ENCODE measurements around the gene MAPK10. TPM values are rescaled to one million over a fixed set of nuclear protein-coding genes. Genes with fewer than 3 reads are reported as not detected.

Gene MAPK10
- total and polyA plus RNA-seq, 2 donors (not counting 3 experiments of a cell fraction or from before 2014, with no cell fraction given), result 0.17 TPM; not detected in 1

DNA sequence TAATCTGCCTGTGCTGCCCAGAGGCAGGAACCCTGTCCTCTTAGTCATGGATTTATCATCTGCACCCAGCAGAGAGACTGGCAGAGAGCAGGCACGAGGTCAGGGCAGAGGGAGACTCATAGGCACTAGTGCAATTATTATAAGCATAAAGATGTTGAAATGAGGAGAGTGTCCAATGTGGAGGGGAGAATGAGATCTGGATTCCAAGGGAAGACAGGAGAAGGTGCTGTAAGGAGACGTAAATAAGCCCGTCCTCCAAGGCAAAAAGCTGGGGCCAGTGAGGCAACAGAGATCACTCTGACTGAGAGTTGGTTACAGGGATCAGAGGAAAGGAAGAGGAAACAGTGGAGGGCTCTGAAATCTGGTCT, 406.2 kb downstream of the MAPK10 start:
- Histone ChIP-seq H3K9me3 (replicated peaks; ENCODE audit: control insufficient read depth, insufficient read depth, low read length) (no peaks in the 10 kb centered on the region), H3K27me3 (ENCODE audit: control insufficient read depth in 2 of 2, insufficient read depth in 2 of 2, low read length in 2 of 2) (no peaks in the 10 kb centered on the region), H2AFZ (ENCODE audit: low read depth, low read length) (no peak overlapping the region), H4K20me1 (replicated peaks; ENCODE audit: control insufficient read depth, extremely low read depth, insufficient read depth, low read length) (peaks cover 2% of the 10 kb centered on the region), H3K4me1 (ENCODE audit: control insufficient read depth, extremely low read depth, insufficient read depth, low read length) (peaks cover 26% of the 10 kb centered on the region), H3K79me2 (ENCODE audit: control insufficient read depth, insufficient read depth, low read length) (peaks cover 88% of the 10 kb centered on the region), H3K4me2 (ENCODE audit: insufficient read depth, low read length) (no peak overlapping the region), H3K4me3 (replicated peaks in 1 of 3; ENCODE audit: insufficient read depth in 1 of 3, low read depth in 1 of 3, low read length in 3 of 3) (no peak overlapping the region), H3K9ac (replicated peaks; ENCODE audit: extremely low read depth, insufficient read depth, low read length) (no peak overlapping the region), H3K27ac (ENCODE audit: insufficient read depth, low read depth, low read length) (peak overlapping the region; percentile 64), H3K9me1 (replicated peaks; ENCODE audit: control insufficient read depth, extremely low read depth, insufficient read depth, low read length) (no peaks in the 10 kb centered on the region), H3K36me3 (ENCODE audit: control insufficient read depth in 2 of 2, extremely low read depth in 1 of 2, insufficient read depth in 2 of 2, low read length in 2 of 2) (peaks cover 2 to 3% of the 10 kb centered on the region in 2 experiments)
- TF ChIP-seq EZH2 (IDR thresholded peaks at IDR 0.05; ENCODE audit: borderline replicate concordance, low read depth, low read length, severe bottlenecking), result no peak
- TF ChIP-seq, protein P1, sequence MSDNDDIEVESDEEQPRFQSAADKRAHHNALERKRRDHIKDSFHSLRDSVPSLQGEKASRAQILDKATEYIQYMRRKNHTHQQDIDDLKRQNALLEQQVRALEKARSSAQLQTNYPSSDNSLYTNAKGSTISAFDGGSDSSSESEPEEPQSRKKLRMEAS (IDR thresholded peaks at IDR 0.05; ENCODE audit: insufficient read depth, insufficient read length), result no peak
- no peak for TF ChIP-seq POLR2A (IDR thresholded peaks at IDR 0.05; ENCODE audit: low read depth, low read length)
- no peak for TF ChIP-seq JUN (IDR thresholded peaks at IDR 0.05; ENCODE audit: borderline replicate concordance, insufficient read depth, insufficient read length, low read depth)
- no peak for TF ChIP-seq MYC (IDR thresholded peaks at IDR 0.05; ENCODE audit: low read depth, low read length)
- TF ChIP-seq FOS (IDR thresholded peaks at IDR 0.05; ENCODE audit: borderline replicate concordance, insufficient read depth, low read length), result no peak
- TF ChIP-seq, protein P2, sequence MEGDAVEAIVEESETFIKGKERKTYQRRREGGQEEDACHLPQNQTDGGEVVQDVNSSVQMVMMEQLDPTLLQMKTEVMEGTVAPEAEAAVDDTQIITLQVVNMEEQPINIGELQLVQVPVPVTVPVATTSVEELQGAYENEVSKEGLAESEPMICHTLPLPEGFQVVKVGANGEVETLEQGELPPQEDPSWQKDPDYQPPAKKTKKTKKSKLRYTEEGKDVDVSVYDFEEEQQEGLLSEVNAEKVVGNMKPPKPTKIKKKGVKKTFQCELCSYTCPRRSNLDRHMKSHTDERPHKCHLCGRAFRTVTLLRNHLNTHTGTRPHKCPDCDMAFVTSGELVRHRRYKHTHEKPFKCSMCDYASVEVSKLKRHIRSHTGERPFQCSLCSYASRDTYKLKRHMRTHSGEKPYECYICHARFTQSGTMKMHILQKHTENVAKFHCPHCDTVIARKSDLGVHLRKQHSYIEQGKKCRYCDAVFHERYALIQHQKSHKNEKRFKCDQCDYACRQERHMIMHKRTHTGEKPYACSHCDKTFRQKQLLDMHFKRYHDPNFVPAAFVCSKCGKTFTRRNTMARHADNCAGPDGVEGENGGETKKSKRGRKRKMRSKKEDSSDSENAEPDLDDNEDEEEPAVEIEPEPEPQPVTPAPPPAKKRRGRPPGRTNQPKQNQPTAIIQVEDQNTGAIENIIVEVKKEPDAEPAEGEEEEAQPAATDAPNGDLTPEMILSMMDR (IDR thresholded peaks at IDR 0.05; ENCODE audit: extremely low read depth in 1 of 2, insufficient read depth in 1 of 2, low read depth in 1 of 2, low read length in 2 of 2), result no peak
- no peak for TF ChIP-seq GATA2 (IDR thresholded peaks at IDR 0.05; ENCODE audit: insufficient read depth, insufficient read length, low read depth, low read length)
- no peak for TF ChIP-seq POLR2AphosphoS5 (IDR thresholded peaks at IDR 0.05; ENCODE audit: insufficient read depth, low read depth, low read length)
- FAIRE-seq (no peak), DNase-seq (ENCODE audit: low read depth, low spot score) (peak; percentile 63)
- intact Hi-C loops (cut with micrococcal nuclease), result no loop called here
- BruUV-seq (replicated peaks), result no TSS peak
- POLR2A ChIA-PET, result no interaction called here
- dilution Hi-C loops (cut with MboI; ENCODE audit: extremely low pct_ligation_motif_present, low sequenced_read_pairs), result no loop called here
- CTCF ChIA-PET, result interaction anchor here (0.9 to 1.8 kb wide), 4 partner anchors 12 to 157 kb away, joined by 3 to 12 read pairs (median 4); no protein-coding TSS in a partner anchor

Measured in endothelial cell of umbilical vein (primary cell).